Measurements from ENCODE around the gene SDHB. TPM values are rescaled to one million over a fixed set of nuclear protein-coding genes. Genes with fewer than 3 reads are reported as not detected.

The SDHB gene
- total RNA-seq, 1 experiment from 2014 or later: 159 TPM

- TF ChIP-seq EGR1 (IDR thresholded peaks at IDR 0.05; ENCODE audit: low read depth) (no peak), EZH2phosphoT487 (IDR thresholded peaks at IDR 0.05; ENCODE audit: borderline replicate concordance) (no peak), CBX3 (IDR thresholded peaks at IDR 0.05; ENCODE audit: low read depth) (no peak), ELF1 (IDR thresholded peaks at IDR 0.05; ENCODE audit: borderline replicate concordance, low read depth) (no peak), ATF3 (IDR thresholded peaks at IDR 0.05) (no peak), FOSL1 (IDR thresholded peaks at IDR 0.05; ENCODE audit: low read depth) (no peak), SP1 (IDR thresholded peaks at IDR 0.05; ENCODE audit: low read depth) (no peak), YY1 (IDR thresholded peaks at IDR 0.05; ENCODE audit: extremely low read depth, insufficient replicate concordance, low read depth, low read length) (no peak), EZH2 (IDR thresholded peaks at IDR 0.05) (no peak), SIN3A (IDR thresholded peaks at IDR 0.05; ENCODE audit: low read depth) (no peak), ZFX (IDR thresholded peaks at IDR 0.05) (no peak), POLR2AphosphoS5 (IDR thresholded peaks at IDR 0.05; ENCODE audit: low read depth, low read length) (no peak), RAD21 (IDR thresholded peaks at IDR 0.05; ENCODE audit: low read depth) (no peak), ZNF274 (IDR thresholded peaks at IDR 0.05; ENCODE audit: low read depth, low read length) (no peak), MAX (IDR thresholded peaks at IDR 0.05) (no peak), ZBTB33 (IDR thresholded peaks at IDR 0.05; ENCODE audit: extremely low read depth, insufficient replicate concordance, low read length) (no peak), CTCF (IDR thresholded peaks at IDR 0.05 in 2 of 3, conservative IDR thresholded peaks at IDR 0.05 in 1 of 3; ENCODE audit: borderline replicate concordance in 1 of 3, insufficient read depth in 1 of 3, low read depth in 2 of 3, low read length in 2 of 3) (no peak), SRF (IDR thresholded peaks at IDR 0.05; ENCODE audit: low read depth) (no peak)
- H3K9ac ChIP-seq (ENCODE audit: low read length): no peak overlapping the region
- H3K36me3 ChIP-seq (ENCODE audit: control insufficient read depth in 1 of 2, insufficient read depth in 2 of 2, low read length in 2 of 2): no peaks in the 10 kb centered on the region
- no peak overlapping the region for H3K27ac ChIP-seq (ENCODE audit: low read depth, low read length)
- no peaks in the 10 kb centered on the region for H3K9me2 ChIP-seq (ENCODE audit: insufficient read depth)
- ChIA-PET CTCF (no interaction called here), POLR2A (no interaction called here), RAD21 (ENCODE audit: low non-redundant PET in 1 of 2, low total read pairs in 2 of 2, uncharacterized antibody in 2 of 2, unreplicated experiment in 2 of 2) (no interaction called here)
- no TSS peak for BruUV-seq (replicated peaks)
- H3K79me2 ChIP-seq (ENCODE audit: insufficient read depth, low read length): no peaks in the 10 kb centered on the region
- no peak overlapping the region for H2AFZ ChIP-seq (ENCODE audit: low read depth, low read length, poor library complexity, severe bottlenecking)
- H3K4me3 ChIP-seq (replicated peaks in 1 of 2; ENCODE audit: low read depth in 1 of 2, low read length in 2 of 2): no peak overlapping the region
- ATAC-seq: no peak
- no peak for DNase-seq (ENCODE audit: low read depth, low spot score)
- H4K20me1 ChIP-seq (ENCODE audit: insufficient read depth): no peaks in the 10 kb centered on the region
- H3K4me1 ChIP-seq (ENCODE audit: control insufficient read depth in 1 of 2, insufficient read depth in 2 of 2, low read length in 2 of 2): peaks cover 0 to 12% of the 10 kb centered on the region in 2 experiments; a peak in 2 of 4 replicates
- no peak overlapping the region for H3K4me2 ChIP-seq (ENCODE audit: low read length)
- H3K27me3 ChIP-seq (ENCODE audit: insufficient read depth, low read length): no peaks in the 10 kb centered on the region
- H3K9me3 ChIP-seq (ENCODE audit: control insufficient read depth in 1 of 2, insufficient read depth in 1 of 2, low read depth in 1 of 2, low read length in 2 of 2): no peaks in the 10 kb centered on the region; a peak in 1 of 4 replicates
- intact Hi-C loops (cut with micrococcal nuclease): no loop called here
Measured at GRCh38 chr1:17067069-17067426, 13.2 kb upstream of the SDHB start.
